Activated T-cell treated with anti-CD3 and anti-CD28 coated beads, Interleukin-2, amount 50 U/mL, for 4 hours (primary cell): ENCODE measurements around the gene CNNM2. TPM values are rescaled to one million over a fixed set of nuclear protein-coding genes. Genes with fewer than 3 reads are reported as not detected.

Source experiments
- total RNA-seq, 3 donors: library from RNA; stranded (reverse); gene quantifications; one replicate each; pipeline ENCODE4 v1.2.1, GENCODE V29; 2021

The CNNM2 gene
- total RNA-seq, 3 donors from 2014 or later: 6.0 to 6.3 (median 6.1) TPM

Other genes with a start within 250 kb of the CNNM2 start
- gene ARL3, start 203.9 kb upstream of the CNNM2 start, total RNA-seq: 1 to 10 TPM; 3.2 to 4.8 (median 3.3) TPM
- gene SFXN2, start 203.7 kb upstream of the CNNM2 start, total RNA-seq: 10 to 100 TPM; 29.0 to 33.7 (median 31.2) TPM
- 10 to 100 TPM; 12.8 to 15.1 (median 14.0) TPM for gene WBP1L, start 174.3 kb upstream of the CNNM2 start, total RNA-seq
- 1 to 10 TPM; 1.2 to 1.9 (median 1.5) TPM for gene CYP17A1, start 80.9 kb upstream of the CNNM2 start, total RNA-seq
- 1 to 10 TPM; 9.1 to 9.8 (median 9.3) TPM for gene BORCS7, start 64.0 kb upstream of the CNNM2 start, total RNA-seq
- gene AS3MT, start 48.8 kb upstream of the CNNM2 start, total RNA-seq: under 1 TPM; 0.18 to 0.22 (median 0.18) TPM